NCI-H460 (cell line): ENCODE data around the gene CBFA2T2. TPM values are rescaled to one million over a fixed set of nuclear protein-coding genes. Genes with fewer than 3 reads are reported as not detected.
"Not testable (repeated sequence)": the region's sequence is repeated elsewhere in the genome, so short reads cannot be mapped to it uniquely, and the experiment has no call there.

Experiments
- DNase-seq: peaks from one replicate; pipeline ENCODE4 v3.0.0-alpha.2; 2016; ENCODE audit warnings: low read depth; ENCODE audit errors: extremely low read depth
- polyA plus RNA-seq: library from polyadenylated mRNA; depleted of rRNA; stranded (reverse); fragments of >200 nt; gene quantifications from 2 replicates; pipeline ENCODE4 v1.2.3, GENCODE V29; 2014; cell fraction: nucleus; rRNA removed
- total RNA-seq: library from RNA; depleted of rRNA; stranded (reverse); fragments of >200 nt; shearing (Covaris generic); gene quantifications from 2 replicates; pipeline ENCODE4 v1.2.3, GENCODE V29; 2014; rRNA removed

The CBFA2T2 gene
- 4.2 and 5.5 TPM in 2 replicates for total RNA-seq
- 4.4 and 13.2 TPM in 2 replicates for polyA plus RNA-seq

- DNase-seq, result no peak
These were observed at the start of gene CBFA2T2 for GRCh38 chr20:33490023-33490933. CBFA2T2 (plus strand) TSS chr20:33490096; CDS start chr20:33490268, 172 bp downstream.

- not testable (repeated sequence) for DNase-seq
These were observed 49.3 kb upstream of the CBFA2T2 start for GRCh38 chr20:33440562-33440961.

GRCh38 chr20:33441142-33441955 is 48.5 kb upstream of the CBFA2T2 start:
- no peak for DNase-seq

GRCh38 chr20:33442136-33443005 is 47.5 kb upstream of the CBFA2T2 start:
- no peak for DNase-seq

GRCh38 chr20:33443006-33443511 is 46.8 kb upstream of the CBFA2T2 start:
- no peak for DNase-seq

GRCh38 chr20:33443512-33444239 is 46.2 kb upstream of the CBFA2T2 start, which contains the start of gene SNTA1:
SNTA1 (minus strand) TSS chr20:33443763; CDS start chr20:33443620, 143 bp downstream.
- DNase-seq, result peak; percentile 72

- no peak for DNase-seq
These were observed 44.9 kb upstream of the CBFA2T2 start for GRCh38 chr20:33444797-33445560.

GRCh38 chr20:33445881-33446625 is 43.8 kb upstream of the CBFA2T2 start:
- no peak for DNase-seq

- DNase-seq, result peak; percentile 17
These were observed 39.0 kb upstream of the CBFA2T2 start for GRCh38 chr20:33450867-33451266.

GRCh38 chr20:33456916-33457642 is 32.8 kb upstream of the CBFA2T2 start:
- DNase-seq, result peak; percentile 78

GRCh38 chr20:33459599-33459998 is 30.3 kb upstream of the CBFA2T2 start:
- no peak for DNase-seq

GRCh38 chr20:33460711-33461110 is 29.2 kb upstream of the CBFA2T2 start:
- no peak for DNase-seq

- no peak for DNase-seq
These were observed 26.4 kb upstream of the CBFA2T2 start for GRCh38 chr20:33463332-33464101.

GRCh38 chr20:33464759-33465158 is 25.1 kb upstream of the CBFA2T2 start:
- DNase-seq, result not testable (repeated sequence)

GRCh38 chr20:33465481-33466302 is 24.2 kb upstream of the CBFA2T2 start:
- DNase-seq, result no peak

- DNase-seq, result no peak
These were observed 23.6 kb upstream of the CBFA2T2 start for GRCh38 chr20:33466303-33466646.
